HG02943 (cell line): ENCODE measurements around the gene ZDHHC7.
"Not testable (repeated sequence)": the region's sequence is repeated elsewhere in the genome, so short reads cannot be mapped to it uniquely, and the experiment has no call there.

Experiments
- ATAC-seq: cut with Tn5 transposase; IDR thresholded peaks from one replicate; pipeline ENCODE4 v1.9.1; 2021; ENCODE audit warnings: mild to moderate bottlenecking, low read depth, moderate library complexity; ENCODE audit not compliant: unreplicated experiment

Gene ZDHHC7

GRCh38 chr16:85010931-85011845 lies at the start of gene ZDHHC7:
Gene ZDHHC7 (minus strand): TSS chr16:85011535. CDS start chr16:84990618, 20,917 bp downstream.
- peak; percentile 79 for ATAC-seq

GRCh38 chr16:85058909-85059308 lies 47.6 kb upstream of the ZDHHC7 start:
- no peak for ATAC-seq

GRCh38 chr16:85057948-85058347 lies 46.6 kb upstream of the ZDHHC7 start:
- no peak for ATAC-seq

- ATAC-seq = no peak
Measured at GRCh38 chr16:85057212-85057889, 46.0 kb upstream of the ZDHHC7 start.

- ATAC-seq = no peak
Measured at GRCh38 chr16:85056211-85056748, 44.9 kb upstream of the ZDHHC7 start.

- ATAC-seq = peak; percentile 73
Measured at GRCh38 chr16:85055493-85056210, 44.3 kb upstream of the ZDHHC7 start.

GRCh38 chr16:85054948-85055492 lies 43.7 kb upstream of the ZDHHC7 start:
- no peak for ATAC-seq

- ATAC-seq = not testable (repeated sequence)
Measured at GRCh38 chr16:85054321-85054720, 43.0 kb upstream of the ZDHHC7 start.

GRCh38 chr16:85052536-85052935 lies 41.2 kb upstream of the ZDHHC7 start:
- ATAC-seq = no peak

GRCh38 chr16:85051683-85052082 lies 40.3 kb upstream of the ZDHHC7 start:
- ATAC-seq = no peak

- no peak for ATAC-seq
Measured at GRCh38 chr16:85051067-85051581, 39.8 kb upstream of the ZDHHC7 start.

GRCh38 chr16:85049706-85050305 lies 38.5 kb upstream of the ZDHHC7 start:
- no peak for ATAC-seq

- ATAC-seq = no peak
Measured at GRCh38 chr16:85048921-85049562, 37.7 kb upstream of the ZDHHC7 start.

- ATAC-seq = no peak
Measured at GRCh38 chr16:85047867-85048455, 36.6 kb upstream of the ZDHHC7 start.

GRCh38 chr16:85046931-85047866 lies 35.9 kb upstream of the ZDHHC7 start:
- ATAC-seq = no peak

- ATAC-seq = no peak
Measured at GRCh38 chr16:85046472-85046916, 35.2 kb upstream of the ZDHHC7 start.

GRCh38 chr16:85045641-85046471 lies 34.5 kb upstream of the ZDHHC7 start:
- ATAC-seq = no peak
